Measurements from ENCODE around the gene TRIM52.
"Not testable (repeated sequence)": the region's sequence is repeated elsewhere in the genome, so short reads cannot be mapped to it uniquely, and the experiment has no call there.

Gene TRIM52

GRCh38 chr5:181212080-181212479 lies 48.9 kb downstream of the TRIM52 start:
- Histone ChIP-seq H3K4me3 (replicated peaks; ENCODE audit: insufficient read depth, low read length) (no peak overlapping the region), H3K27me3 (ENCODE audit: insufficient read depth, poor library complexity, severe bottlenecking) (no peaks in the 10 kb centered on the region), H3K27ac (replicated peaks) (no peak overlapping the region)
- TF ChIP-seq POLR2AphosphoS5 (IDR thresholded peaks at IDR 0.05; ENCODE audit: low read depth) = no peak
- no peak for TF ChIP-seq REST (IDR thresholded peaks at IDR 0.05; ENCODE audit: insufficient replicate concordance, low read depth)
- no peak for TF ChIP-seq GABPA (IDR thresholded peaks at IDR 0.05; ENCODE audit: low read depth)
- no peak for TF ChIP-seq SPI1 (IDR thresholded peaks at IDR 0.05; ENCODE audit: borderline replicate concordance, low read depth)
- TF ChIP-seq CTCF (IDR thresholded peaks at IDR 0.05; ENCODE audit: insufficient read depth, low read length) = no peak
- no peak for DNase-seq (ENCODE audit: low read depth in 1 of 2, low spot score in 1 of 2)

- TF ChIP-seq REST (IDR thresholded peaks at IDR 0.05; ENCODE audit: insufficient replicate concordance, low read depth) = no peak
- TF ChIP-seq POLR2AphosphoS5 (IDR thresholded peaks at IDR 0.05; ENCODE audit: low read depth) = no peak
- TF ChIP-seq SPI1 (IDR thresholded peaks at IDR 0.05; ENCODE audit: borderline replicate concordance, low read depth) = no peak
- no peak for TF ChIP-seq CTCF (IDR thresholded peaks at IDR 0.05; ENCODE audit: insufficient read depth, low read length)
- no peak for TF ChIP-seq GABPA (IDR thresholded peaks at IDR 0.05; ENCODE audit: low read depth)
- Histone ChIP-seq H3K4me3 (replicated peaks; ENCODE audit: insufficient read depth, low read length) (no peak overlapping the region), H3K27ac (replicated peaks) (no peak overlapping the region), H3K27me3 (ENCODE audit: insufficient read depth, poor library complexity, severe bottlenecking) (no peaks in the 10 kb centered on the region)
- no peak for DNase-seq (ENCODE audit: low read depth in 1 of 2, low spot score in 1 of 2)
Measured at GRCh38 chr5:181211208-181211607, 49.7 kb downstream of the TRIM52 start.

- not testable (repeated sequence) for H3K27ac ChIP-seq (replicated peaks); DNase-seq (ENCODE audit: low read depth in 1 of 2, low spot score in 1 of 2)
Measured at GRCh38 chr5:181210698-181211097, 50.2 kb downstream of the TRIM52 start.

GRCh38 chr5:181210148-181210547 lies 50.8 kb downstream of the TRIM52 start:
- H3K27me3 ChIP-seq (ENCODE audit: insufficient read depth, poor library complexity, severe bottlenecking); DNase-seq (ENCODE audit: low read depth in 1 of 2, low spot score in 1 of 2); H3K27ac ChIP-seq (replicated peaks); H3K4me3 ChIP-seq (replicated peaks; ENCODE audit: insufficient read depth, low read length): not testable (repeated sequence)

More at GRCh38 chr5:181210698-181211097, 50.2 kb downstream of the TRIM52 start:
- H3K27me3 ChIP-seq (ENCODE audit: insufficient read depth, poor library complexity, severe bottlenecking); H3K4me3 ChIP-seq (replicated peaks; ENCODE audit: insufficient read depth, low read length): not testable (repeated sequence)

- H3K27me3 ChIP-seq (ENCODE audit: insufficient read depth, poor library complexity, severe bottlenecking) = peaks cover 13% of the 10 kb centered on the region
- not testable (repeated sequence) for DNase-seq (ENCODE audit: low read depth in 1 of 2, low spot score in 1 of 2); H3K4me3 ChIP-seq (replicated peaks; ENCODE audit: insufficient read depth, low read length); H3K27ac ChIP-seq (replicated peaks)
Measured at GRCh38 chr5:181209006-181209405, 51.9 kb downstream of the TRIM52 start.

Data from HL-60 (cell line).